RCC 7860 (cell line): Measurements from ENCODE around the gene KIAA0825.

Experiments
- DNase-seq: peaks from one replicate; pipeline ENCODE4 v3.0.0-alpha.2; 2015; ENCODE audit warnings: low spot score
- FAIRE-seq: peaks from 2 replicates; lab custom pipeline; 2012; peaks lifted over from hg19 to GRCh38; lab: Jason Lieb, UNC

KIAA0825 gene

DNA sequence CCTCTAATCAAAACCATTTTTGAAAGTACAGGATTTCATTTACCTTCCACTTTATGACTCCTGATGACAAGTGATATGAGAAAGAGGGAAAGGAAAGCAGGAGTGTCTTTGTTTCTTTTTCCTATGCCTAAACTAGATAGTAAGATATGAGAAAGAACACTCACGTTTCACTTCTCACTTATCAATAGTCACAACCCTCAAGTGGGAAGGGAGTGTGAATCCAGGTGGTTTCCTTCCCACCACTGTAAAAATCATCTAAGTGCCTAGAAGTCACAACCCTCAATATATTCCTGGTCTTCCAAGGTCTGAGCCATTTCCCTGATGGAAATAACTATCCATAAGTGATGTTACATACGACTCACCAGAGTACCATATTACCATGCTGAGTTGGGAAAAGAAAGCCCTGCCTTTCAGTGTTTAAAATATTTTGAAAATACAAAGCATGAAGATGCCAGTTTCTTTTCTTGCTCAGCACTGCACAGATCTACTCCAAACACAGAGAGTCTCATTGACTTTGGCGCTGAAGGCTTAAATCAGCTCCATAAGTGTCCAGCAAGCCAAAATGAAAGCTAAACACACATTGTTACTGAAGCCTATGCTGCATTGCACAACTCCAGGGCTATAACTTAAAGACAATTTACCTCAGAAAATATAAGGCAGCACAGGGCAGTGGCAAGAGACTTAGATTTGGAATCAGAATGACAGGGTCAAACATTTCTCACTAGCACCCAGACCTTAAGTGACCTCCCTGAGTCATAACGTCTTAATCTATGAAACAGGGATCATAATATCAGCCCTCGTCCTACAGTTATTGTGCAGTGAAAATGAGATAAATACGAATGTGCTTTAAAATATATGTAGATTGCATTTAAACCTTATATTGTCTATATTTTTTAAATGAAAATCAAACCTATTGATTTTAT lies 301.2 kb downstream of the KIAA0825 start:
- no peak for FAIRE-seq

DNA sequence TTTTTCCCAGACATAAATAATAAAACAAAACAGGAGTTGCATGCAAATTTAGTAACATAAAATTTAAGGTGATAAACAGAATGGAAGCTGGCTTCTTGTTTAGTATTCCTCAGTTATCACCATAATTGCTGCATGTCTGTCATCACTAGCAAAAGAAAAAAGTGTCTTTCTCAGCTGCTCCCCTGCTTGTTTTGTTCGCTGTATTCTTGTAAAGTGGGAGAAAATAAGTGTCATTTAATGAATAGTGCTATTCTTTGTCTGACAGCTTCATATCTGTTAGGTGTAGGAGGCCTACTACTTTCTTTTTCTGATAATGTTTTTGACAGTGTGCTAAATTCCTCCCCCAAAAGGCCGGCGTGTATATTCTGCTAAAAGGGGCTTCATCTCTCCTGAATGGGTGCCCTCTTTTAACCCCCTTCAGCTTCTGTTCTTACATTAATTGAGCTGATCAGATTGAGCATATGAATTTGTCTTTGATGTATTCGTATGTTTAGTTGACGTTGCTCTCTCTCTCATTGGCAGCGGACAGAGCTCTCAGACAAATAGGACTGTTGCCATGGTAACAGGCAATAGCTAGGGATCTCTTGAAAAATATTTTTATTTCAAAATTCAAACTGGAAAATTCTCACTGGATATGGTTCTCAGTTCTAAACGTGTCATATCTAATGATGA lies 303.8 kb downstream of the KIAA0825 start:
- no peak for DNase-seq
- FAIRE-seq = no peak

More for the DNA sequence above, 301.2 kb downstream of the KIAA0825 start:
- DNase-seq = no peak

DNA sequence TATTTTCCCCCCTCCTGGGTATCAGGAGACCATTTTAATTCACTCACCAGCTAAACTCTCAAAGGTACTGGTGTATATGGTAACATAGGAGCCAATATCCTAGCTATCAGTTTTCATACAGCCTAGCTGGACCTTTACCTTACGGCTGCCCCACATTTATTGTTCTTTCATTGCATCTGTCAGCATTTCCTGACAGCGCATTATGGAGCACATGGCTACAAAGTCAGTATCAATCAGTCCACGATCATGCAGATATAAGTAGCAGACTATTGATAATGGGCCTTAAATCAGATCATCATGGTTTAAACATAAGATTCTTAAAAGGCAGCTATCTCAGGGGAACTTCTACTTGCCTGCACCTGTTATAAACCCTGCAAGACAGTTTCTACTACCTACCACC lies 304.7 kb downstream of the KIAA0825 start:
- FAIRE-seq (no peak), DNase-seq (no peak)

DNA sequence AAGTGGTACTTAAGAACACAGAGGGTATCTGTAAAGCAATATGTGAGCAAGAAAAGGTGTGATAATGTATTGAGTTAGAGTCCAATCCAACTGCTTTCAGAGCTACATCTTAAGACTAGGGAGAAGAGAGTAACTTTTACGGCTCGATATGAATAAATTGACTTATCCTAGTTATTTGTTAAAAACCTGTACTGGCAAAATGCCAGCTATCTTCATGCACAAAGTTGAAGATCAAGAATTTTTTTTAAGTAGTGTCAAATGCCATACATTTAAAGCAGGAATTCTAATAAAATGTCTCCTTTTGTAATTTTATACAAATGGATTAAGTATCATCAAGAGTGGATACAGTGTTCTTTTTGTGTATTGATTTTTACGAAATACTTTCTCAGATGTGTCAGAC lies 305.2 kb downstream of the KIAA0825 start:
- no peak for DNase-seq

DNA sequence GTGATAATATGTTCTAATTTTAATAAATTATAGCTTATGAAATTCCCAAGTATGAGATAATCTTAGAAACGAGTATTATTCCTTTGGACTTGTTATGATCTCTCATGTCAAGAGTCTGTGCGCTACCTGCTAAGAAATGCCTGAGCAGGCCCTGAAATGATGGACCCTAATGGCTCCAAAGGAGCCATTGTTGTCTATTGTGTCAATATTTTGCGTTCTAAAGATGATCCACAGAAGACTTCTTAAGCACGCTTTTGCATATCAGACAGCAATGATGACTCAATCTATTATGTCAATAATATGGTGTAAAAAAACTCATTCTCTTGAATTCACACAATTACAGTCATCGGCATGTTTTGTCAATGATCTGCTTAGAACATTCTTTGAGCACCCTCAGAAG lies 306.1 kb downstream of the KIAA0825 start:
- no peak for DNase-seq
- FAIRE-seq = no peak

More for the DNA sequence above, 305.2 kb downstream of the KIAA0825 start:
- no peak for FAIRE-seq

DNA sequence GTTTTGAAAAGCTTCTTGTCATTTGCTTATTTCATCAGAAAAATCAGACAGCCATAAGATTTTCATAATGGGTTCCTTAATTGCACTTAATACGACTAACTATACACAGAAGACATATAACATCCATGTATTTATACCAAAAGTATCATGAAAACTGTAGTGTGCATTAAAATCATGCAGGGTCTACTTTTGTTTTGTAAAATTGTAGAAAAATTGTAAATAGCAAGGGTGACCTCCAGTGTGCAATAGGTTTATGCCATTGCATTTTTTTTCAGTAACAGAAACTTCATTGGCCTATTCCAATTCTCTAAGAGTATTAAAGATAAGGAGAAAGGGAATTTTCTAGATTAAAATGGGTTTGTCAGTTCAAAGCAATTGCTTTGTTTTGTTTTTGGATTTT lies 307.6 kb downstream of the KIAA0825 start:
- DNase-seq = no peak
- FAIRE-seq = no peak

DNA sequence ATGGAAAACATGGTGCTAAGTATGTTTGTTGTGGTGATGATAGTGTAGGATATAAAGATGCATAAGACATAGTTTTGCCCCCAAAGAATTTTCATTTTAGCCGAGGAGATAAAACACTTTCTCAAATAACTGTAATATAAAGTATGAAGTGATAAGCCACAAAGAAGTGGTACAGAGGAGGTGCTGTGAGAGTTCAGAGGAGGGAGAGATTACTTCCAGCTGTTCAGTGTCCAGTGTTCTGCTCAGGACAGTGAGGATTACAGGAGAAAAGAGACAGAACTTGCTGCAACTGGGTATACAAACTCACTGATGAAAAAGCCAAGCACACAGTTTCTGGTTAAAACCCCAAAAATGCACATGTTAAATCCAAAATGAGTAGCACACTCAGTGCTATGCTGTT lies 309.3 kb downstream of the KIAA0825 start:
- FAIRE-seq (no peak), DNase-seq (no peak)

DNA sequence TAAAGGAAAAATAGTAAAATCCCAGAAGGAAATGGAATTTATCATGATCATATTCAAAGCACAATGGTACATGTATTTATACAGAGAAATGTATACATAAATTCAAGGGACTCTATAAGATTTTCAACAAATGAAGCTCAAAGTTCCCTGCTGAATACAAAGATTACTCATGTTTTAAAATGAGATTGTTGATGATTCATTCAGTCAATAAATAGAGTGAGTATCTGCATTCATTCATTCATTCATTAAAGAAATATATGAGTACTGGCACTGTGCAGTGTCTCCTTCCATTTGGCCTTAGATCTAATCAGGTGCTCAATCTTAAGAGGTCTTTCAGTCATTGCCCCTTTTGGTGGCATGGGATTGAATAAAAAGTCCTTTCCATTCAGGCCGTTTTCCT lies 310.0 kb downstream of the KIAA0825 start:
- DNase-seq = no peak
- no peak for FAIRE-seq

DNA sequence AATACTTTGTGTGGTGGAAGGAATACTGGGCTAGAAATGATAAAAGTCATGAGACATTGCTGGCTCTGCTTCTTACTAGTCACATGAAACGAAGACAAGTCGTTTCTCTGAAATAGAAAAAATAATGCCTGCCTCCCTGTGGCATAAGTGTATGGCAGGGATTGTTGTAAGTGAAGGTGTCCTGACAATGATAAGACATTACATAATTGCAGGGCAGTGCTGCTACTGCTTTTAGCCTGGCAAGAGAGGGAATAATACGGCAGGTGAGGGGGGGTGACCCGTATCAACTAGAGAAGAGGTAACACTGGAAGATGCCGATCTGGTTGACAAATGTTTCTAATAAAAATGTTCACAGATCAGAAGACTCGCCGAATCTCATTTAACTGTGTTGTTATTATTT lies 314.3 kb downstream of the KIAA0825 start:
- DNase-seq = no peak
- FAIRE-seq = no peak

DNA sequence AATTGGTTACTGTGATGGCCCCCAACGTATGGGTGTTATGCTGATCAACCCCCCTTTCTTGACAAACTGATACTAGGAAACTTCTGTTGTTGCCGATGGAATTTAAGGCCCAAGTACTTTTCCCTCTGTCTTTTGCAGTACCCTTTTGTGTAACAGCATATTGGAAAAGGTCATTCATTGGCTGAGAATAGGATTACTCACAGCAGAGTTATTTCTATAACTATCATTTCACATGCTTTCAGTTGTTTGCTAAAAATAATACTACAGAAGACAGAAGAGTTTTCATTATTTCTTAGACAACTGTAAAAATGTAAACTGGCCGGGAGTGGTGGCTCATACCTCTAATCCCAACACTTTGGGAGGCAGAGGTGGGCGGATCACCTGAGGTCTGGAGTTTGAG lies 329.5 kb downstream of the KIAA0825 start:
- no peak for DNase-seq
- no peak for FAIRE-seq

DNA sequence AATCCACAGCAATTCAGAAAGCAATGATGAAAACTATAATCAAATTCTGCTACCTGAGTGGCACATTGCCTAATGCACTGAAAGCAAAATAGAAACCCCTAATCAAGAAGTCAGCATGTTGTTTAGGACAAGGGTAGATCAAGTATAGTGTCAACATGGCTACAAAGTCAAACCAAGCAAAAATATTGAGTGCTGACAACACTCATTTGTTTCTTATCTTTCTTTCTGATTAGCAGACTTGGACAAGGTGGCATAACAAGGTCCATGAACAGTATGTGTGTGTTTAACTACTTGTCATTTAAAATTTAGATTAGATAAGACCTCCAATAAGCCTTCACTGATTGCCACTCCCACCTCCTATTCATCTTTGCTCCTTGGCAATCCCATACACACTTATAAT lies 332.4 kb downstream of the KIAA0825 start:
- no peak for FAIRE-seq
- no peak for DNase-seq

DNA sequence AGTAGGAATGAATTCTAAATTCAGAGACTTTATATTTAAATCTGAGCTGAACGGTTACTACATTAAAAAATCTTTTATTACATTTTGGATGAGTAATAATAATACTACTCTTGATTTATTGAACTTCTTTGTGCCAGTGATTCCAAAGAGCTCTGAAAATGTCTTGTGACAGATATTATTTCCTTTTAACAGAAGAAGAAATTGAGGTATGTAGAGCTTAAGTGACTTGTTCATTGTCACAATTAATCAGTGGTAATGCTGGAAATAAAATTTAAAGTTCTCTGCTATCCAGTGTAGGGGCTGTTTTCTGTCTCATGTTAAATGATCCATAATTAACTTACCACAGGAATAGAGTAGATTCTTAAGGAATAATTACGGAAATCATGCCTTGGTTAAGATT lies 335.3 kb downstream of the KIAA0825 start:
- no peak for DNase-seq
- no peak for FAIRE-seq

DNA sequence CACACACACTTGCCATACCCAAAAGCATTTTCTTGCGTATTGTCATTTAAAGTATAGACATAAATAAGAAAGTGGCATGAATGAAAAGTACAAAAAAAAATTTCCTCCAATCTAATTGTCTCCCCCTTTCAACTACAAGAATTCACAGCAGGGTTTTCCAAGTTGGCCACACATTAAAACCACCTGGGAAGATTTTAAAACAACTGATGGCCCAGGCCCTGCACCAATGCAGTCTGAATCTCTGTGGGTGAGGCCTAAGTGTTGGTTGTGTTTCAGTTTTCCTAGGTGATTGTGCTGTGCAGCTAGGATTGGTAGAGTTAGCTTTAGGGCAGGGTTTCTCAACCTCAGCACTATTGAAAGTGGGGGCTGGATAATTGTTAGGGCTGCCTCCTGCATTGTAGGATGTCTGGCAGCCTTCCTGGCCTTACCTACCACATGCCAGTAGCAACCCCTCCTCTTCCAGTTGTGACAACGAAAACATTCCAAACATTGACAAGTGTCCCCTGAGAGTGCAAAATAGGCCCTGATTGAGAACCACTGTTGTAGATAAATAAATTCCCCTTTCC lies 337.1 kb downstream of the KIAA0825 start:
- no peak for FAIRE-seq
- no peak for DNase-seq

DNA sequence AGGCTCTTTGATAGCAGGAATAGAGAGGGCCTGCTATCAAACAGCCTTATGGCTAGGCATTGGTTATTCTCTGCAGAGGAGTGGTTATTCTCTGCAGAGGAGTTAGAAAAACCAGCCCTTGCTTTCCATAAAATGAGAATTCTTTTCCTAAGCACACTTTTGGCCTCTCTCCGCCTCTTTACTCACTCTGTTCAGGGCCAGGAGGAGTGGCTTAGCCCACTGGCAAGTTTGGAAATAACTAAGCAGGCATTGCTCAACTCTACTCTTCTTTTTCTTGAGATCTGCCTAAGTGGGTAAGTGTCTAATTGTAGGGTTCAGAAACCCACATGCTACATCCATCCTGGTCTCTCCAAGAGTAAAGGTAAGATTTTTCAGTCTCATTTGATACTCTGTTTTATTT lies 341.7 kb downstream of the KIAA0825 start:
- FAIRE-seq (no peak), DNase-seq (no peak)

DNA sequence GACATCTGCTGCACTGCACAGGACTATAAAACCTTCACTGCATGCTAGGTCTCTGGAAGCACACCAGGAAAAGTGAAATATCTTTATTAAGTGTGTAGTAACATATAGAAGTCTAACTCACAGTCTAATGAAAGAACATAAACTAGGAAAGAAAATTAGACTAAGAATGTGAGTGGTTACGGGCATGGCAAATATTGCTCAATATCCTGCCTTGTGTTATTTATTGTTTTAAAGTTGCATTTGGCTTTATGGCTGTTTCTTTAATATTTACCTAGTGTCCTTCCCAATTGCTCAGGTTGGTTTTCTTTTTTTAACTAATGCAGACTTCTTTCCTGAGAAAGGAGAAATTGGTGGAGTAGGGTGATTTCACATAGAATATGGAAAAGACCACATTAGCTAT lies 342.4 kb downstream of the KIAA0825 start:
- no peak for DNase-seq
- FAIRE-seq = no peak

DNA sequence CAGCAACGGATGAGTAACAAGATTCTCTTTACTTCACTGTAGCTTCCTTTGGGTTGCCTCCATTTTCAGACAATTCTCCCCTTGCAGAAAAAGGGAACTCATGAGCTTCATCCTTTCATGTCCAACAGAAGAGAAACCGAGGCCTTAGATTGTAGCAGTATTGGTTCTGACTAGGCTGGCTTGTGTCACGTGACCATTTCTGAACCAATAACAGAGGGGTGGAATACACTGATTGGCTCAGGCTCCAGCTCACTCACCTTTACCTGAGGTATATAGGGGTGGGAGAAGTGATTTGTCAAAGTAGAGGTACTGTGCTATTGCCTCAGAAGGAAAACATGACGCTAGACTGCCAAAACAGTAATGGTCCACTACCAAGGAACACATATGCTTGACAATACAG lies 343.7 kb downstream of the KIAA0825 start:
- FAIRE-seq = no peak

DNA sequence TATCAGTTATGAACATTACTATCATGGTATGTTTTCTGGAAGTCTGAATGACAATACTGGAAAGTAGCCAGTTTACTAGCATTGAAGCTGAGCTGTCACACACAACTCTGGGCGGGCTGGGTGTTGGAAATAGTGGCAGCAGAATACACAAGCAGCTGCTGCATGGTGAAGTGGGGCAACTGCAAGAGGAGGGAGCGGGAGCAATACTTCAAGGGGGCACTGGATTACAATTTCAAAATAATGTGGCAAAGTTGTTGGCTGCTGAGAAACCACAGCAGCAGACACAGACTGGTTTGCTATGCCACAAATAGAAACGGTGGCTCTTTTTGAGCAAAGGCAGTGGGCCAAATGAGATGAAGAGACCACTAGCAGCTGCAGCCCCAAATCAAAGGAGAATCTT lies 350.2 kb downstream of the KIAA0825 start:
- no peak for DNase-seq
- no peak for FAIRE-seq

More for the DNA sequence above, 343.7 kb downstream of the KIAA0825 start:
- no peak for DNase-seq

DNA sequence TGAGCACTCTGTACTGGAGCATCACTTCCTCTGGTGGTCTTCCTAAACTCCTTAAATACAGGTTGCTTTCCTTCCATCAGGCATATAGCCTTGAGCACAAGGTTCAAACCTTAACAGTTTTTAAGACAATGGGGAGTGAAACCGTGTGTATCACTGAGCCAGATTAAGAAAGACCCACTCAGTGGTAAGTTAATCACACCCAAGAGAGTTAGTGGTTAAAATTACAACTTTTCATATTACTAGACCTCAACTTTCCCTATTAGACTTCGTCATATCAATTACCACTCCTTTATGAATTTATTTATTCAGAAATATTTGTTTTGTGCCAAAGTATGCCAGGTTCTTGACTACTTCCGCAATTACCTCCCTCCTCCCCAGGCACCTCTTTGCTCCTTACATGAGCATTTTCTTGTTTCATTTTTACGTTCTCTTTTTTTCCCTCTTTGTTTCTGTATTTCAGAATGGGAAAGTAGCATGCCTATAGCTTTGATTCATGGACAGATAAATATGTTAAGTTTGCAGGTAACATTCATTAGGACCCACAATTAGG lies 351.0 kb downstream of the KIAA0825 start:
- DNase-seq (no peak), FAIRE-seq (no peak)

DNA sequence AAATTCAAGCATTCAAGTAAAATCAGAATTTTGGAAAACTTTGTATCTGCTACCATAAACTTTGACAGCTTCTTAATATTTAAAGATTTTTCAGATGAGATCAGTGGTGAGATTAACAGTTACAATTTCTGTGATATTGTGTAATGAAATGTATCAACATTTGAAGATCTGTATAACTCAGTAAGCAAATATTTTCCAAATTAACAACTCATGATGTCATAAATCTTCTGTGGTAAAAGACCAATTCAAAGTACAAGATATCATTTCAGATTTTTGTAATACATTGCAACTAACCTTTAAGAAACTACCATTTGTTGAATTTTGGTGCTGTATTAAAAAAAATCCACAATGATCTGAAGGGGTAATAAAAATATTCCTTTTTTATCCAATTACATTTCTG lies 352.2 kb downstream of the KIAA0825 start:
- DNase-seq (no peak), FAIRE-seq (no peak)

DNA sequence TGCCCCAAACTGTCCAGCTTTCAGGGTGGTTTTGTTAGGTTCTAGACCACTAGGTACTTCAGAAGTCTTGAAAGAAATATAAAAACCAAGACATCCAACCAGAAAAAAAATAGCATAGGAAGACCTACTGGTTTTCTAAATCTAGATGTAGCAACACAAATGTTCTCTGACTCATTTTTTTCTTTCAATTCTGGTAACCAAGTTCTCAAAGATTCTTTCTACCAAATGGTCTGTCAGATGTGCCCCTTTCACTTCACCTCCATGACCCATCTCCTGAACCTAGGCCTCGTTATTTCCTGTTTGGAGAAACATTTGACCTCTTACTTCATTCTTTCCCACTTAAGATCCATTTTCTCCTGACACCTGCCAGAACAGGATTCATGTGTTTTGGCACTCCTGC lies 355.3 kb downstream of the KIAA0825 start:
- FAIRE-seq (no peak), DNase-seq (no peak)

DNA sequence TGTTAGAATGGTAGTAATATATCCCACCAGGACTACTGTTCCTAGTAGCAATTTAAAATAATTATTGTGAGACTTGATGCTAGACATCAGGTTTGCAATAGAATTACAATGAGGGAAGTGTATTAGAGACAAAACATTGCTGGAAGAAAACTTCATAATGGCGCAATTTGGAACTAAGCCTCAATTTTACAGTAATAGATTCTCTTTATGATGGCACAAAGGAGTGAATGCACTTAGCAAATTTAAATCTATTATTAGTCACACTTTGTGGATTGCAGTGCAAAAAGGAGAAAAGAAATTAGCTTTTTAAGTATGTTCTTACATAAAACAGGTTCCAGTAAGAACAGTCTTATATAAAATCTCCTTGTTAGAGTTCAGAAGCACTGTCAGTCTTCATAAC lies 358.3 kb downstream of the KIAA0825 start:
- no peak for DNase-seq
- no peak for FAIRE-seq

DNA sequence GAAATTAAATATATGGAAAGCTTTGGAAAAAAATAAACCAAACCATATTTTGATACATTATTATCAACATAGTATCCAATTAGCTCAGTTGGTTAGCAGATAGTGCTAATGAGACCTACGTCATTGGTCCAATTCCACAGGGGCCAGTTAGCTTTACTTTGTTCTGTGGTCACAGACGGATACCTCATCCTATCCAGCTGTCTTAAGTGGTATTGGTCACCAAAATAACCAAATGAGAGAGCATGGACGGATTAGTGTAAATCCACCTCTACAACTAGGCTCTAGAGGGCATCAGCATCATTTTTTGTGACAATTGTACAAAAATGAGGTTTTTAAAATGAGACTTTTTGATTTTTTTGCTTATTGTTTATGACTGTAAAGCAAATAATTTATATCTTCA lies 364.2 kb downstream of the KIAA0825 start:
- DNase-seq (no peak), FAIRE-seq (no peak)
